DND-41 (cell line): Measurements from ENCODE around the gene HNRNPAB.

Experiments
- CTCF ChIP-seq: IDR thresholded peaks from 2 replicates; pipeline ENCODE4 v1.5.1; 2012; ENCODE audit warnings: borderline replicate concordance, low read length, moderate library complexity, mild to moderate bottlenecking; ENCODE audit not compliant: poor library complexity, severe bottlenecking; ENCODE audit errors: extremely low read depth
- EZH2 ChIP-seq: IDR thresholded peaks from 3 replicates; pipeline ENCODE4 v1.6.1; 2012; ENCODE audit warnings: borderline replicate concordance, low read depth, mild to moderate bottlenecking, moderate library complexity, low read length, inconsistent platforms; ENCODE audit not compliant: severe bottlenecking

GRCh38 chr5:178236126-178236525 is 31.8 kb downstream of the HNRNPAB start:
- TF ChIP-seq CTCF (no peak), EZH2 (no peak)
